Smooth muscle cell (in vitro differentiated cells): ENCODE results near the gene NNAT. TPM values are rescaled to one million over a fixed set of nuclear protein-coding genes. Genes with fewer than 3 reads are reported as not detected.

Experiments used
- DNase-seq: peaks from one replicate; lab custom pipeline; 2025; ENCODE audit not compliant: unreplicated experiment; lab: John Stamatoyannopoulos, UW
- H2AFZ ChIP-seq: fragments of 200-600 bp; sonication (generic); 2 replicates; pipeline ENCODE4 v1.6.0; 2016; ENCODE audit warnings: antibody characterized with exemption, low read depth, mild to moderate bottlenecking
- H3F3A ChIP-seq: fragments of 200-600 bp; sonication (generic); 2 replicates; pipeline ENCODE4 v1.6.0; 2017; ENCODE audit warnings: antibody characterized with exemption, low read depth
- H3K27ac ChIP-seq: fragments of 200-600 bp; sonication (generic); 2 replicates; pipeline ENCODE4 v1.5.1; 2016; ENCODE audit warnings: low read depth, mild to moderate bottlenecking
- H3K27me3 ChIP-seq: fragments of 200-600 bp; sonication (generic); 2 replicates; pipeline ENCODE4 v1.6.1; 2016; ENCODE audit warnings: low read depth, mild to moderate bottlenecking
- H3K36me3 ChIP-seq: fragments of 200-600 bp; sonication (generic); 2 replicates; pipeline ENCODE4 v1.5.1; 2016; ENCODE audit warnings: low read depth
- H3K4me1 ChIP-seq: fragments of 200-600 bp; sonication (generic); 2 replicates; pipeline ENCODE4 v1.5.1; 2016; ENCODE audit warnings: low read depth
- H3K4me2 ChIP-seq: fragments of 200-600 bp; sonication (generic); 2 replicates; pipeline ENCODE4 v1.6.0; 2016; ENCODE audit warnings: mild to moderate bottlenecking
- H3K4me3 ChIP-seq: fragments of 200-600 bp; sonication (generic); 2 replicates; pipeline ENCODE4 v1.5.1; 2016; ENCODE audit warnings: mild to moderate bottlenecking
- H3K79me2 ChIP-seq: fragments of 200-600 bp; sonication (generic); 2 replicates; pipeline ENCODE4 v1.6.0; 2016; ENCODE audit warnings: low read depth, mild to moderate bottlenecking
- H3K9ac ChIP-seq: fragments of 200-600 bp; sonication (generic); 2 replicates; pipeline ENCODE4 v1.6.0; 2016; ENCODE audit warnings: low read depth
- H3K9me3 ChIP-seq: fragments of 200-600 bp; sonication (generic); replicated peaks from 2 replicates; pipeline ENCODE4 v1.5.1; 2016; ENCODE audit warnings: low read depth
- H4K20me1 ChIP-seq: fragments of 200-600 bp; sonication (generic); 2 replicates; pipeline ENCODE4 v1.6.0; 2016; ENCODE audit warnings: low read depth
- WGBS: methylation state at CpG from one replicate; pipeline ENCODE4 v1.1.7; 2016; ENCODE audit warnings: low lambda C conversion rate; 5-methylcytosine and 5-hydroxymethylcytosine counted together
- polyA plus RNA-seq: library from polyadenylated mRNA; unstranded; fragments of >200 nt; fragmentation: Nextera tagmentation; extraction: Ambion mirVana; gene quantifications from 2 replicates; pipeline ENCODE4 v1.2.1, GENCODE V29; 2016
- total RNA-seq: library from RNA; depleted of rRNA; stranded (reverse); fragments of >200 nt; gene quantifications from 2 replicates; pipeline ENCODE4 v1.2.3, GENCODE V29; 2014
- TF ChIP-seq, protein P1 (sequence below): fragments of 200-600 bp; sonication (generic); IDR thresholded peaks from 2 replicates; pipeline ENCODE4 v1.5.1; 2017; ENCODE audit warnings: borderline replicate concordance, mild to moderate bottlenecking, antibody characterized with exemption; ENCODE audit not compliant: insufficient read depth, poor library complexity, severe bottlenecking

NNAT gene
- total and polyA plus RNA-seq, 2 experiments from 2014 or later: 0.35 TPM; not detected in 1

DNA sequence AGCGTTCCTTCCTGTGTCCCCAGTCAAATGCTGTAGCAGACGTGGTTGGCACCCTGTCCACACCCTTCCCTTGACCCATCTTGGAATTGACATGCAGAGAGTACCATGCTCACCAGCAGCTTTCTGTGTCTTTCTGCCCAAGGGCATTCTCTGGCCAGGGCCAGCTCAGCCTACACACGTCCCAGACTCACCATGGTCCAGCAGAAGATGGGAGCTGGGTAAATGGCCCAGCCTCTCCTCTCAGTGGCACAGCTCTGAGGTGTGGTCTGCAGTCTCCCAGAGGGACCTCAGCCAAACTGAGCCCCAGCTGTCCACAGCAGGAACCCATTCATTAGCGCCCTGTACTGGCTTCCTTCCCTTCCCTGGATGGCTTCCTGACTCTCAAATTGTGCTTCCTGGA lies 37.7 kb downstream of the NNAT start:
- TF ChIP-seq, protein P1, sequence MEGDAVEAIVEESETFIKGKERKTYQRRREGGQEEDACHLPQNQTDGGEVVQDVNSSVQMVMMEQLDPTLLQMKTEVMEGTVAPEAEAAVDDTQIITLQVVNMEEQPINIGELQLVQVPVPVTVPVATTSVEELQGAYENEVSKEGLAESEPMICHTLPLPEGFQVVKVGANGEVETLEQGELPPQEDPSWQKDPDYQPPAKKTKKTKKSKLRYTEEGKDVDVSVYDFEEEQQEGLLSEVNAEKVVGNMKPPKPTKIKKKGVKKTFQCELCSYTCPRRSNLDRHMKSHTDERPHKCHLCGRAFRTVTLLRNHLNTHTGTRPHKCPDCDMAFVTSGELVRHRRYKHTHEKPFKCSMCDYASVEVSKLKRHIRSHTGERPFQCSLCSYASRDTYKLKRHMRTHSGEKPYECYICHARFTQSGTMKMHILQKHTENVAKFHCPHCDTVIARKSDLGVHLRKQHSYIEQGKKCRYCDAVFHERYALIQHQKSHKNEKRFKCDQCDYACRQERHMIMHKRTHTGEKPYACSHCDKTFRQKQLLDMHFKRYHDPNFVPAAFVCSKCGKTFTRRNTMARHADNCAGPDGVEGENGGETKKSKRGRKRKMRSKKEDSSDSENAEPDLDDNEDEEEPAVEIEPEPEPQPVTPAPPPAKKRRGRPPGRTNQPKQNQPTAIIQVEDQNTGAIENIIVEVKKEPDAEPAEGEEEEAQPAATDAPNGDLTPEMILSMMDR: no peak
- H3K4me2 ChIP-seq: no peak overlapping the region
- WGBS: 91% methylated on average over 4 of the region's 4 CpGs
- H3K9me3 ChIP-seq: no peaks in the 10 kb centered on the region
- H4K20me1 ChIP-seq: no peaks in the 10 kb centered on the region
- H2AFZ ChIP-seq: no peak overlapping the region
- no peaks in the 10 kb centered on the region for H3K4me1 ChIP-seq
- no peaks in the 10 kb centered on the region for H3F3A ChIP-seq
- DNase-seq: no peak
- H3K4me3 ChIP-seq: no peak overlapping the region
- H3K36me3 ChIP-seq: no peaks in the 10 kb centered on the region
- H3K79me2 ChIP-seq: no peaks in the 10 kb centered on the region
- H3K9ac ChIP-seq: no peak overlapping the region
- no peak overlapping the region for H3K27ac ChIP-seq
- H3K27me3 ChIP-seq: no peaks in the 10 kb centered on the region

DNA sequence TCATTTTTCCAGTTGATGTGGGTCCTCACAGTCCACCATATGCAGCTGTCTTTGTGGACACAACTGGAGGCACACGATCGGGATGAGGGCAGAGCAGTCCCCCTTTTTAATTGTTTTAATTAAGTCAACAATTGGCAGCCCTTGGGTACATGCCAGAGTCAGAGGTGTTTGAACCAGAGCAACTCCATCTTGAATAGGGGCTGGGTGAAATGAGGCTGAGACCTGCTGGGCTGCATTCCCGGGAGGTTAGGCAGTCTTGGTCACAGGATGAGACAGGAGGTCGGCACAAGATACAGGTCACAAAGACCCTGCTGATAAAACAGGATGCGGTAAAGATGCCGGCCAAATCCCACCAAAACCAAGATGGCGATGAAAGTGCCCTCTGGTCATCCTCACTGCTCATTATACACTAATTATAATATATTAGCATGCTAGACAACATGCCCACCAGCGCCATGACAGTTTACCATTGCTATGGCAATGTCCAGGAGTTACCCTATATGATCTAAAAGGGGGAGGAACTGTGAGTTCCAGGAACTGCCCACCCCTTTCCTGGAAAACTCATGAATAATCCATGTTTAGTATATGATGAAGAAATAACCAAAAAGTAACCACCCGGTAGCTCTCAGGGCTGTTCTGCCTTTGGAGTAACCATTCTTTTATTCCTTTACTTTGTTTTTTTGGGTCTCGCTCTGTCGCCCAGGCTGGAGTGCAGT lies 38.4 kb downstream of the NNAT start:
- Histone ChIP-seq H3K27me3 (no peaks in the 10 kb centered on the region), H3K4me2 (no peak overlapping the region), H2AFZ (no peak overlapping the region), H3K9me3 (no peaks in the 10 kb centered on the region), H3K36me3 (no peaks in the 10 kb centered on the region), H3K27ac (no peak overlapping the region), H3K79me2 (no peaks in the 10 kb centered on the region), H3K9ac (no peak overlapping the region), H3K4me1 (no peaks in the 10 kb centered on the region), H4K20me1 (no peaks in the 10 kb centered on the region), H3K4me3 (no peak overlapping the region), H3F3A (no peaks in the 10 kb centered on the region)
- no peak for DNase-seq
- 91% methylated on average over 11 of the region's 11 CpGs for WGBS
- TF ChIP-seq, protein P1: no peak

DNA sequence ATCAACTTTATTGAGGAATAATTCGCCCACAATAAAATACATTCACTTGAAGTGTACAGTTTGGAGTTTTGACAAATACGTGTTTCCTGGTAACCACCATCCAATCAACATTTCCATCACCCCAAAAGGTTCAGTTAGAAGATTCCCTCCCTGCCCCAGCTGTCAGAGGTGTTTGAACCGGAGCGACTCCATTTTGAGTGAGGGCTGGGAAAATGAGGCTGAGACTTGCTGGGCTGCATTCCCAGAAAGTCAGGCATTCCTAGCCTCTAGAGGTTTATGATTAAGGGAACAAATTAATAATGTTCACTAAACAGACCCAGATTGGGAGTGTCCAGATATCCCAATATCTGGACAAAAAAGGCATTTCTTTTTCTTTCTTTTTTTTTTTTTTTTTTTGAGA lies 39.6 kb downstream of the NNAT start:
- TF ChIP-seq, protein P1: no peak
- no peak overlapping the region for H3K4me3 ChIP-seq
- no peak overlapping the region for H3K4me2 ChIP-seq
- H3K4me1 ChIP-seq: peaks cover 6% of the 10 kb centered on the region
- no peaks in the 10 kb centered on the region for H3K27me3 ChIP-seq
- no peaks in the 10 kb centered on the region for H3F3A ChIP-seq
- DNase-seq: no peak
- no peaks in the 10 kb centered on the region for H4K20me1 ChIP-seq
- H3K27ac ChIP-seq: no peak overlapping the region
- 78% methylated on average over 4 of the region's 4 CpGs for WGBS
- no peaks in the 10 kb centered on the region for H3K79me2 ChIP-seq
- H2AFZ ChIP-seq: no peak overlapping the region
- no peak overlapping the region for H3K9ac ChIP-seq
- H3K9me3 ChIP-seq: no peaks in the 10 kb centered on the region
- no peaks in the 10 kb centered on the region for H3K36me3 ChIP-seq
